HG02973 (cell line): ENCODE results near the gene THOC6.

Experiments
- ATAC-seq: cut with Tn5 transposase; IDR thresholded peaks from one replicate; pipeline ENCODE4 v1.9.1; 2021; ENCODE audit warnings: moderate library complexity; ENCODE audit not compliant: unreplicated experiment

Gene THOC6

DNA sequence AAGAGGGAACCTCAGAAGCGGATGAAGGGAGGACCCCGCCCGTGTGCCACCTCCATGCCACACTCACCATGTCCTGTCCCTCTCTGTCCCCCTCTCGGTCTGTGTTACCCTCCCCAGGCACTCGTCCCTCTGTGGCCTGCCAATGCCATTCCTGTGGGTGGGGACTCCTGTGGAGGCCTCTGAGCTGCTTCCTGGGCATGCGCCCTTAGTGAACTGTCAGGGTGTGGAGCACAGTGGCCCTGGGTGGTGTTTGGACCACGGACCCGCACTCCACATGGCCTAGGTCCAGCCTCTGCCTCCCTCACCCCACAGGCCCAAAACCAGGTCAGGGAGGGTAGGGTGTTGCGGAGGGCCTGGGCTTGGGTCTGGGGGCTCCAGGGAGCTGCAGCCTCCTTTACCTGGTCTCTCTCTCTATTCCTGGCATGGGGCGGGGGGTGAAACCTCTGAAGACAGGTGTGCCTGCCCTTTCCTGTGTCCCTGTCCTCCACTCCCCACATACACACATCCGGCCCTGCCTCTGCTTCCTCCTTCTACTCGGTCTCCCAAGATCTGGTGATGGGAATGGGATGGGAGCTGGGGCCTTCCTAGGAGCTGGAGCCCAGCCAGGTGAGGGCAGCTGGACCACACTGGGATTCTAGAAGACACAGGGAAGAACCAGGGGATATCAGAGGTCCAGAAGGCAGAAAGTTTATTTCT is 32.1 kb upstream of the THOC6 start:
- no peak for ATAC-seq

DNA sequence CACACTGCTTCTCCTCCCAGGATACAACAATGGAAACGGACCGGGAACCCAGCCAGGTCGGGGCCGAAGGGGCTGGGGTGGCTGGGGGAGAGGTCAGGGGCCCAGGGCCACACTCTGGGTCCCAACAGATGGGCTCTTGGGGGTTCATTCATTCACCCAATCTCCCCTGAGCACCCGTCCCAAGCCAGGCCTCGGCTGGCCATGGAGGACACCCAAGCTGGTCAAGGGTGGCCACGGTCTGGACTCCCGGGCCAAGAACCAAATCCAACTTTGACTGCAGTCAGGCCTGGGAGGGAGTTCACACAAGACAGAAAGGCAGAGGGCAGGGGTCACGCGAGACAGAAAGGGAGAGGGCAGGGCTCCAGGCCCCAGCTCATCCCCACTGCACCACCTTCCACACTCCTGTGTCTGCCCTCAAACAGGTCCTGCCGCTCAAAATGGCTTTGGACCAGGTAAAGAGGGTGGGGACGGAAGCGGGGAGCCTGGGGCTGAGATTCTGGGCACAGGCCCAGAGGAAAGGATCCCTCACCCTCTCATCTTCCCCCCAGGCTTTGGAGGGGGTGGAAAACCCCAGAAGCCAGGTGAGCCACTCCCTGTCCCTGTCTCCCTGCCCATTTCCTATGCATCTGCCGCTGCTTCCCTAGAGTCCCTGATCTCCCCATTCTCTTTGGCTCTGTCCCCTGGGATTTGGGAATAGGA is 31.3 kb upstream of the THOC6 start:
- no peak for ATAC-seq

DNA sequence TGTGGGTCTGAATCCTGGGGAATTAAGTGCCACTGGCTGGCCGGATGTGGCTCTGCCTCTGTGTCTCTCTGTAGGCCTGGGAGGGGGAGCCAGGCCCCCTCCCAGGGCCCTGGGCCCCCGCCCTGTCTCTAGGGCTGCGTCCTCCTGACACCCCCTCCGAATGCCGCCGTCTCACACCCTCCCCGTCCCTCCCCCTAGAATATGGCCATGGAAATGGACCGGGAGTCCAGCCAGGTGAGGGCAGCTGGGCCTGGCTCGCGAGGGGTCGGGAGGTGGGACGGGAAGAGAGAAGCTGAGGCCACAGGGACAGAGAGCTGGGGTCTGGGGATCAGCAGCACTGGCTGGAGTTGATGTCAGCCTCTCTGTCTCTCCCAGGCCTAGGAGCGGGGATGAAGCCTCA is 27.5 kb upstream of the THOC6 start:
- ATAC-seq = no peak

DNA sequence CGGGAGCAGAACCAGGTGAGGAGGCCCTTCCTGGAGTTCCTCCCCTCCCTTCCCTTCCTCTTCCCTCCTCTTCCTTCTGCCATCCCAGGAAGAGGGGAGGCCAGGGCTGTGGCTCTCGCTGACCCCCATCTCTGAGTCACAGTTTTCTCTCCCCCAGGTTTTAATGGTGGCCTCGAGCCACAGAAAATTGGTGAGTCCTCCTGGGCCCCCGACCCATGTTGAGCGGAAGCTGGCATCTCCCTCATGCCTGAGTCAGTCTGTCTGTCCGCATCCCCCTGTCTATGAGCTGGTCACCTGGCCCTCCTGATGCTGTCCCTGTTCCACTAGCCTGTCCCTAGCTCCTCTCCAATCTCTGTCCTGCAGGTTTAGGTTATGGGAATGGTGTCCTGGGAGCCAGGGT is 23.9 kb upstream of the THOC6 start:
- ATAC-seq = no peak

DNA sequence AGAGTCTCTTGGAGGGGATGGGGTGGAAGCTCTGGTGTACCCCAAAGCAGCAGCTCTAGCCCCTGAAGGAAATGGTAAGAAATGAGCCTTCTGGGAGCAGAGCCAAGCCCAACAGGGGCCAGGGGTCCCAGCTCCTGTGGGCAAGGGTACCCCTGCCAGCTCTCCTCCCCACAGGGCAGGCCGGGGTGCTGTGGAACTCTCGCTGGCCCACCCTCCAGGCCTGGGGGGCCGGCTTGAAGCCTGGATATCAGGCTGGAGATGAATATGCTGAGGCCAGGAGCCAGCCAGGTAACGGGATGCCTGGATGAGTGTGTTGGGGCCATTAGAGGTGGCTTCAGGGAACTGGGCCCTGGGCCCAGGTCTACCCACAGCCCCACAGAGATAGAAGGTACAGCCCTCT is 23.3 kb upstream of the THOC6 start:
- ATAC-seq = no peak

DNA sequence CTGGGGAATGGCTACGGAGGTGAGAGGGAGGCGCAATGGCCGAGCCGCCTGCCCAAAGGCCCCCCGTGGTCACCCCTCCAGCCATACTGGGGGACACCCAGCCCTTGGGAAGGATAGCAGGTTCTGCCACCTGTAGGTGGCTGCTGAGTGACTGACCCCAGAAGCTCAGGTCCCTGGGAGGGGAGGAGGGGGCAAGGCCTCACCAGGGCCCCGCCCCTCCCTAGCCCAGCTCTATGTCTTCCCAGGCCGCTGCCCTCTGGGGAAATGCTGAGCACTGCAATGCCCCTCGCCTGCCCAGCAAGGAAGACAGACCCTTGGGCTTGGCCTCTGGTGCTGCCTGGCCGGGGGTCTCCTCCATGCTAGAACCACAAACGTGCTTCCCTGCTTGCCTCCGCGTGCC is 22.5 kb upstream of the THOC6 start:
- no peak for ATAC-seq

- peak; percentile 84 for ATAC-seq
Measured at GRCh38 chr16:3003582-3004270, 20.1 kb upstream of the THOC6 start.

GRCh38 chr16:3004319-3004718 is 19.5 kb upstream of the THOC6 start:
- peak; percentile 11 for ATAC-seq

GRCh38 chr16:3004781-3005284 is 19.0 kb upstream of the THOC6 start:
- no peak for ATAC-seq

GRCh38 chr16:3007059-3007956 is 16.5 kb upstream of the THOC6 start:
- ATAC-seq = no peak

DNA sequence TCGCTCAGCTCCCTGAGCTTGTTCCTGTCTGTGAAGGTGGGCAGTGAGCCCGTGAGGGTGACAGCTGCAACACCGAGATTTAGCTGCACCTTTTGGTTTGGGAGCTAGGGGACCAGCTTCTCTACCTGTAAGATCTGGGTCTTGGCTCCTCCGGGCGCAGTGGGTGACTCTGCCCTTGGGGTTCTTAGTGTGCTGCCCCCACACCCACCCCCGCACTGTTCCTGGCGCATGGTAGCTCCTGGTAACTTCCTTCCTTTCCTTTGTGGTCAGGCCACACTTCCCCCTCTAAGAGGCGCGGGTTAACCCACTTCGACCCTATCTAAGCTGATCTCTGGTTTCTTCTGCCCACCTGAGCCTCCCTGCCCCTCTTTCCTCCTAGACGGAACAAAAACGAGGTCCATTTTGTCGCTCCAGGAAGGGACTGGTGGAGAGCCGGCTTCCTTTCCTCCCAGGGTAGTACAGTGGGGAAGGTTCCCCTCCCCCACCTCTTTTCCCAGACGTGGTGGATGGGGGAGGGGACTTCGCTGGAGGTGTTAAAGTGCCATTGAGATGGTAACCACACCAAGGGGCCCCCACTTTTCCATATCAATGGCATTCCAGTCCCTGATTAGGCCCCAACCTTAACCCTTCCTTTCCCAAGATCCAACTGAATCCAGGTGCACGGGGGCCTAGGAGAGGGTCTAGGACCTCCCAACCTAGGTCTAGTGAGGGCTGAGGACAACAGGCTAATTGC is 15.7 kb upstream of the THOC6 start:
- no peak for ATAC-seq

DNA sequence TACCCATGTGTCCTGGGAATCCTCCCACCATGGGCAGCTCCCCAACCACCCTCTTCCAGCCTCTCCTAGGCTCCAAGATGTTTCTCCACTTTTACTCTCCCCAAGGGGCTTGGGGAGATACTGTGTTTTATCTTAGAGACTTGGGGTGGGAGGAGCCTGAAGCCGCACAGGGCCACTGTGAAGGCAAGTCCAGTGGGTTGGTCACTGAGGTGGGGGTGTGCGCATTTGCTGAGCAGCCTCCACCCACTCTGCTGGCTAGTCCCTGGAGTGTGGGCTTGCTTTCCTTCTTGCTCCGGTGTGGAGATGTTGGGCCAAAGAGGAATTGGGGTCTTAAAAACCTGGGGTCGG is 15.2 kb upstream of the THOC6 start:
- ATAC-seq = no peak

DNA sequence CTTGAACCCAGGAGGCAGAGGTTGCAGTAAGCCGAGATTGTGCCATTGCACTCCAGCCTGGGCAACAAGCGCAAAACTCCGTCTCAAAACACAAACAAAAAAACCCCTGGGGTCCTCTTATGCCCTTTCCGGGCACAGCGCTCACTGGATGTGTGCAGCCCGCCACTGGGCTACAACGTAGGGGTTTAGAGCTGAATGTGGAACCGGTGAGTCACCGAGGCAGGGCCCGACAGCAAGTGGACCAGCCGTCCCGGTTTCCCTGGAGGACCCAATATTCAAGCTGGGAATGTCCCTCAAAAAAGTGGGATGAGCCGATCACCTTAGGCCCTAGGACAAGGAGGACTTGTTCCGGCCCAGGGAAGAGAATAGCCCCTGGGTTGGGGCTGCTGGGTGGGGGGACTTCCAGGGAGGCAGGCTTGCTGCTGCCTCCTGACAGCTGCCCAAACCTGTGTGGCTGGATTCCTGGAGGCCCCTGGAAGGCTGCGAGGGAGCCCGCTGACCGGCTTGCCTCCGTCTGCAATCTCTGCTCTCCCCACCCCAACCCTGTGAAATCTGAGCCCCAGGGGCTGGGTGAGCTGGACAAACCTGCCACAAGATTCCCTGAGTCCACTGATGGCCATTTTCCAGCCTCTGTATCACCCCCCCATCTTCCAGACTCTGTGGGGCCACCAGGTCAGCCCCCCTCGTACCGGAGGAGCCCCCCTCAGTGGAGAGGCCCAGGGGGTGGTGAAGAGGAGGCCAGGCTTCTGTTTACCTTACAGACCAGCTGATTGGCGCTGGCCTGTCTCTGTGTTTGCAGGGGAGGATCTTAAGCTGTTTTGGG is 14.1 kb upstream of the THOC6 start:
- ATAC-seq = no peak

DNA sequence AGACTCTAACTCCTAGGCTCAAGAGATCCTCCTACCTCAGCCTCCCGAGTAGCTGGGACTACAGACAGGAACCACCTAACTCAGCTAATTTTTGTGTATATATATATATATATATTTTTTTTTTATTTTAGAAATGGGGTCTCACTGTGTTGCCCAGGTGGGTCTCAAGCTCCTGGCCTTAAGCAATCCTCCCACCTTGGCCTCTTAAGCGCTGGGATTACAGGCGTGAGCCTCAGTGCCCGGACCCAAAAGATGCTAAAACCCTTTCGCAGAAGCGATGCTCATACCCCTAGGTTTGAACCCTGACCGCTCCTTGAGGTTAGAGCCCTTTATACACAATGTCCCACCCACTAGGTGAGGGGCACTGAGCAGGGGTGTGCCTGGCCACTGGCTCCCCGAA is 13.3 kb upstream of the THOC6 start:
- no peak for ATAC-seq

DNA sequence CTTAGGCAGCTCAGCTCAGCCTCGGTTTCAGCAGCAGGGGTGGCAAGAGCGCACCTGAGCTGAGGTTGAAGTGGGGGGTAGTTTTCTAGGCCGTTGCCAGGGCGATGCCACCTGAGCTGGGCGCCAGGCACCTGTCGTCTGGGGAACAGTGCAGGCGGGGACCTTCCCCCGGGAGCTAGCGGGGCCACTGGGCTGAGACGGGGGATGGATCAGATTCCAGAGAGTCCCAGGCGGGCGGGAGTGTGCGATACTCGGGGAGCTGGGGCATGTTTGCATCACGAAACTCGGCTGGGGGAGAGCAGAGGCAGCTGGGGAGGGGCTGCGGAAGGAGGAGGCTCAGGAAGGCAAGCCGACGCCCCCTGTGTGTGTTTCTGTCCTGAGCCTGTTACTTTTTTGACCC is 11.6 kb upstream of the THOC6 start:
- ATAC-seq = no peak

DNA sequence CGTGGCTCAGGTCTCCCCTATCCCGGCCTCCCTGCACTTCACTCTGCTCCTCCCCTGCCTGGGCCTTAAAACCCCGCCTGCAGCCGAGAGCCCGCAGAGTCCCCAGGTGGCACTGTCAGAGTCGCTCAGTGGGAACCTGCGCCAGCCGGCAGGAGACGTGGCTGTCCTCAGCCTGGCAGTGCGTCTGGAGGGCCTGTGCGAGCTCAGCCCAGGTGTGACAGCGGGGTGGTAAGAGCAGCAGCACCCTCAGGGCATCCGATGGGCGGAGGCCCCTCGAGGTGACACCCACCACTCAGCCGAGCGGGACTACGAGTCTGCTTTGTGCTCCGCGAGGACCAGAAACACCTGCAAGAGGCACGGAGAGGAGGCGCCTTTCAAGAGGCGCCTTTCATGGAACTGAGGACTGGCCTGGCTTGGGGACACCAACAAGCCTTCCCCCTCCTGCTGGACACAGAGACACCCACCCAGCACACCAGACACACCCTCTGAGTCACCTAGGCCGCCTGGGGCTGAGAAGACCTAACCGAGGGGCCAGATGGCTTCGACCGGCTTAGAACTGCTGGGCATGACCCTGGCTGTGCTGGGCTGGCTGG is 10.9 kb upstream of the THOC6 start, which contains the start of gene CLDN9:
TSS of gene CLDN9 (plus strand) at position 96 of the 593 bp plus-strand sequence. CDS start at position 536, 440 bp downstream.
- no peak for ATAC-seq

GRCh38 chr16:3013491-3013951 is 10.3 kb upstream of the THOC6 start:
- no peak for ATAC-seq

GRCh38 chr16:3013998-3014690 is 9.7 kb upstream of the THOC6 start:
- ATAC-seq = no peak
